Brain microvascular endothelial cell (primary cell): ENCODE measurements around the gene DCDC2.
A peak's percentile ranks its signal among the peaks of the same experiment; 100 is the strongest.

Source experiments
- DNase-seq: peaks from one replicate; pipeline ENCODE4 v3.0.0-alpha.2; 2020
- H3K27ac ChIP-seq: fragments of 250-450 bp; sonication (Bioruptor Pico); 2 replicates; pipeline ENCODE4 v1.5.1; 2020; ENCODE audit warnings: mild to moderate bottlenecking, moderate library complexity
- H3K27me3 ChIP-seq: fragments of 250-450 bp; sonication (Bioruptor Pico); replicated peaks from 2 replicates; pipeline ENCODE4 v1.5.1; 2020; ENCODE audit warnings: mild to moderate bottlenecking
- H3K36me3 ChIP-seq: fragments of 250-450 bp; sonication (Bioruptor Pico); replicated peaks from 2 replicates; pipeline ENCODE4 v1.5.1; 2020; ENCODE audit warnings: mild to moderate bottlenecking
- H3K4me3 ChIP-seq: 2 replicates; pipeline ENCODE4 v1.5.1; 2011; ENCODE audit warnings: low read depth, mild to moderate bottlenecking, control low read depth, low read length, moderate library complexity
- CTCF ChIP-seq: IDR thresholded peaks from 2 replicates; pipeline ENCODE4 v1.5.1; 2011; ENCODE audit warnings: low read depth, mild to moderate bottlenecking, moderate library complexity, low read length, control low read depth, inconsistent platforms; ENCODE audit errors: missing control alignments
- in situ Hi-C: cut with HindIII; loops from 2 replicates; pipeline ENCODE4 v1.10.0; 2017; ENCODE audit warnings: low sequenced_read_pairs, low pct_ligation_motif_present

Gene DCDC2

GRCh38 chr6:24359640-24360454 lies 2.0 kb upstream of the DCDC2 start:
- in situ Hi-C loops, result no loop called here
- DNase-seq, result peak; percentile 72
- peak; percentile 92 for TF ChIP-seq CTCF
- Histone ChIP-seq H3K4me3 (peak overlapping the region; percentile 50), H3K27me3 (peaks cover 18% of the 10 kb centered on the region), H3K27ac (no peak overlapping the region), H3K36me3 (no peaks in the 10 kb centered on the region)

DNA sequence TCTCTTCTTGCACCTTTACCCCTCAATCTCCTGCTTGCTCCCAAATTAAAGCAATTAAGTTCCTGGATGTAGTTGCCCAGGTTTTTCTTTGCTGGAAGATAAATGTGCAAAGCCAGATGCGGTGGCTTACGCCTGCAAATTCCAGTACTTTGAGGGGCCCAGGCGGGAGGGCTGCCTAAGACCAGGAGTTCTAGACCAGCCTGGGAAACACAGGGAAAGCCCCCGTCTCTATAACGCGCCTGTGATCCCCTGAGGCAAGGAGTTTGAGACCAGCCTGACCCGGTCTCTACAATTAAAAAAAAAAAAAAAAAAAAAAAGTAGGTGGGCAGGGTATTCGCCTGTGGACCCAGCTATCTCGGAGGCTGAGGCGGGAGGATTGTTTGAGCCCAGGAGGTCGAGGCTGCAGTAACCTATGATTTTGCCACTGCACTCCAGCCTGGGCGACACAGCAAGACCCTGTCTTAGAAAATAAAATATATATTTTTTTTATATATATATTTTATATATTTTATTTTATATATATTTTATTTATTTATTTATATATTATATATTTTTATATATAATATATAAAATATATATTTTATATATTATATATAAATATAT lies 461 bp upstream of the DCDC2 start:
- Histone ChIP-seq H3K4me3 (no peak overlapping the region), H3K27me3 (peaks cover 20% of the 10 kb centered on the region), H3K36me3 (no peaks in the 10 kb centered on the region), H3K27ac (no peak overlapping the region)
- in situ Hi-C loops, result no loop called here
- no peak for TF ChIP-seq CTCF
- DNase-seq, result no peak

GRCh38 chr6:24356310-24356973 lies 1.4 kb downstream of the DCDC2 start:
- no peak overlapping the region for H3K4me3 ChIP-seq
- in situ Hi-C loops, result no loop called here
- H3K27me3 ChIP-seq, result peaks cover 20% of the 10 kb centered on the region
- no peaks in the 10 kb centered on the region for H3K36me3 ChIP-seq
- DNase-seq, result no peak
- TF ChIP-seq CTCF, result no peak
- H3K27ac ChIP-seq, result no peak overlapping the region

- Histone ChIP-seq H3K27me3 (peaks cover 20% of the 10 kb centered on the region), H3K36me3 (no peaks in the 10 kb centered on the region), H3K4me3 (no peak overlapping the region), H3K27ac (no peak overlapping the region)
- no peak for DNase-seq
- no peak for TF ChIP-seq CTCF
- in situ Hi-C loops, result no loop called here
Observed at GRCh38 chr6:24355393-24355792, 2.5 kb downstream of the DCDC2 start.

DNA sequence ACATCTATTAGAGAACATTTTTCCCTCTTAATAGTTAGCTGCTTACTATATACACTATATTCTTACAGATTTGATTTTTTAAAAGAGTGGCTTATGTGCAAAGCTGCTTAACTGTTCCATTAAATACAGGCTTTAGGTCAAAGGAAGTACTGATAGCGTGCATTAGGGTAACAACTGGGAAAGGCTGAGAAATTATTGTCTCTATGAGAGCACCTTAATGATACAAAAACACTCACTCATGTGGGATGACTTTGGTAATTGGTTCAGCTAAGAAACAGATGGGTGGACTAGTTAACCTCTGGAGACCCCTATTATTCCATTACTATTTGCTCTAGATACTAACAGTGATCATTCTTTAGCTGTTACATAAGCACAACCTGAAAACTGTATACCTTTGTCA lies 4.0 kb downstream of the DCDC2 start:
- DNase-seq, result no peak
- Histone ChIP-seq H3K27me3 (peaks cover 20% of the 10 kb centered on the region), H3K36me3 (no peaks in the 10 kb centered on the region), H3K4me3 (no peak overlapping the region), H3K27ac (no peak overlapping the region)
- in situ Hi-C loops, result no loop called here
- TF ChIP-seq CTCF, result no peak
